GM12865 (cell line): ENCODE results near the gene RIBC1.

Experiments
- DNase-seq: peaks from one replicate; pipeline ENCODE4 v3.0.0; 2010; ENCODE audit warnings: low read depth
- H3K4me3 ChIP-seq: 2 replicates; pipeline ENCODE4 v1.5.1; 2011; ENCODE audit warnings: mild to moderate bottlenecking, low read depth, low read length, control low read depth
- TF ChIP-seq, protein P1 (sequence below): IDR thresholded peaks from 2 replicates; pipeline ENCODE4 v1.5.1; 2011; ENCODE audit warnings: low read length, control low read depth, low read depth, inconsistent platforms; ENCODE audit not compliant: insufficient read depth; ENCODE audit errors: missing control alignments

RIBC1 gene

DNA sequence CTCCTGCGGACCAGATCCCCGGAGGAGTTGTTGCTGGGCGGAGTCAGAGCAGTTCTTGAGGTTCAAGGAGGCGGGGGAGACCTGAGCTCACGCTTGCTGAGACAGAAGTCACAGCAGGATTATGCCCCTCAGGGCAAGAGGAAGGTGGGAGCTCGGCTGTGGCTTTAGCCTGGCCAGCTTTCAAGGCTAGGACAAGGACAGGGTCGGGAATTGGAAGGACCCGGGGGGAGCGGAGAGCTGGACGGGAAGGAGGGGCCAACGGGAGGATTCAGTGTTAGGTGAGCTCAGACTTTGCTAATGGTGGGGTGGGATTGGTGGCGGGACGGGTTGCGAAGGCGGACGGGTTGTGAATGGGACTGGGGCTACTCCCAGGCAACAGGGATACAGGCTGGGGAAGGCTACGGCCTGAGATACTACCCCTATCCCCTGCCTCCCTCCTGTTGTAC is at the start of gene RIBC1:
Gene RIBC1, plus strand, starts transcription at position 13 of the 446 bp plus-strand sequence. CDS start 3,404 bp downstream, outside the sequence.
- H3K4me3 ChIP-seq: peak within 1 kb of the TSS; percentile 70
- no peak for DNase-seq
- TF ChIP-seq, protein P1, sequence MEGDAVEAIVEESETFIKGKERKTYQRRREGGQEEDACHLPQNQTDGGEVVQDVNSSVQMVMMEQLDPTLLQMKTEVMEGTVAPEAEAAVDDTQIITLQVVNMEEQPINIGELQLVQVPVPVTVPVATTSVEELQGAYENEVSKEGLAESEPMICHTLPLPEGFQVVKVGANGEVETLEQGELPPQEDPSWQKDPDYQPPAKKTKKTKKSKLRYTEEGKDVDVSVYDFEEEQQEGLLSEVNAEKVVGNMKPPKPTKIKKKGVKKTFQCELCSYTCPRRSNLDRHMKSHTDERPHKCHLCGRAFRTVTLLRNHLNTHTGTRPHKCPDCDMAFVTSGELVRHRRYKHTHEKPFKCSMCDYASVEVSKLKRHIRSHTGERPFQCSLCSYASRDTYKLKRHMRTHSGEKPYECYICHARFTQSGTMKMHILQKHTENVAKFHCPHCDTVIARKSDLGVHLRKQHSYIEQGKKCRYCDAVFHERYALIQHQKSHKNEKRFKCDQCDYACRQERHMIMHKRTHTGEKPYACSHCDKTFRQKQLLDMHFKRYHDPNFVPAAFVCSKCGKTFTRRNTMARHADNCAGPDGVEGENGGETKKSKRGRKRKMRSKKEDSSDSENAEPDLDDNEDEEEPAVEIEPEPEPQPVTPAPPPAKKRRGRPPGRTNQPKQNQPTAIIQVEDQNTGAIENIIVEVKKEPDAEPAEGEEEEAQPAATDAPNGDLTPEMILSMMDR: no peak

DNA sequence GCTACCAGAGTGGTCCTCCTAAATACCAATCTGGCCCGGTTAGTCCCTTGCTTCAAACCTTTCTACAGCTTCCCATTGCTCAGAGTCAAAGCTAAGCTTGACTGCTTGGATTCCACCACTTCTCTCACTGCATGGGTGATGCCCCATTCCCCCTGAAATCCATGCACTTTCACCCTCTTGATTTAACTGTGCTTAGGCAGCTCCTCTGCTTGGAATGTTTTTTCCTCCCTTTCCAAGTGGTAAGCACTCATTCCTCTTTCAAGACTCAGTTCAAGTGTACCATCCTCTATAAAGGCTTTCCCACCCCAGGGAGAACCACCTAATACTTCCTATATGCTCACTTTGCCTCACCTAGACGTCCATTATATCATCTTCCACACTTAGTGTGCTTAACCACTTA is 49.4 kb upstream of the RIBC1 start:
- no peak for DNase-seq
- H3K4me3 ChIP-seq: no peak overlapping the region
- TF ChIP-seq, protein P1: no peak

DNA sequence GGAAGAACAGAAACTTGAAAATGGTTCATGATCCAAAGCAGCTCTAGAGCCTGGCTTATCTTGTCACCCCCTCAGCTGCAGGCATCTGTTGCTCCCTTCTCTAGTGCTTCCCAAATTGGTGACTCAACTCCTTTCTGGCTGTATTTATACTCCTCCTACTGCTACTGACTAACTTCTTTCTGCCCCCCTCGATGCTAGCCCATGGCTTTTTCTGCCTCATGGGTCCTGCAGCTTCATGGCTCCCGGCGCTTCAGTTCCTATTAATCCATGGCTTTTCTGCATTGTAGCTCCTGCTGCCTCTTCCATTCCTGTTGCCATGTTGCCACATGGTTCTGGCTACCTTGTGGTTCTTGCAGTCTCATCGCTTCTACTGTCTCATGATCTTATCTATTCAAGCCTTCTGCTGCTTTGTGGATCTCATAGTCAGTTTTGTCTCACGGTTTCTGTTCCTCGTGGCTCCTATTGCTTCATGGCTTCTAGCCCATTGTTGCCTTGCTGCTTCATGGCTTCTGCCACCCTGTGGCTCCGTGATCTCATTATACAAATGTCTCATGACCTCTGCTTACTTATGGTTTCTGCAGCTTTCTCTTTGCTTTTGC is 48.4 kb upstream of the RIBC1 start:
- no peak for DNase-seq
- H3K4me3 ChIP-seq: no peak overlapping the region
- TF ChIP-seq, protein P1: no peak

DNA sequence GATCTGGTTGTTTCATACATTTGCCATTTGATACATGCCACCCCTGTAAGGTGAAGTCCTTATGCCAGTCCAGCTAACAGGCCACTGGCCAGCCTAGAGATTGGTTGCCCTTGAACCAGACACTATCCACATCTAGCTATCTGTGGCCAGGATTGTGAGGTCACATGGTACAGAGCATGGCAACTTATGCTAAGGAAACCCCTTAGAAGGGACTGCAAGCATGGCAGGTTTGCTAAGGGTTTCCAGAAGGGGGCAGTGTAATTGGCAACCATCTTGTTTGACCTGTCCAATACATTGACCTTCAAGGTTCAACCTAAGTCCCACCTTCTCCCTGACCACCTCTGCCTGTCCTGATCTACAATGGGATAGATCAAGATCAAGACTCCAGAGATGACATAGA is 47.8 kb upstream of the RIBC1 start:
- no peak overlapping the region for H3K4me3 ChIP-seq
- TF ChIP-seq, protein P1: no peak
- peak; percentile 5 for DNase-seq

DNA sequence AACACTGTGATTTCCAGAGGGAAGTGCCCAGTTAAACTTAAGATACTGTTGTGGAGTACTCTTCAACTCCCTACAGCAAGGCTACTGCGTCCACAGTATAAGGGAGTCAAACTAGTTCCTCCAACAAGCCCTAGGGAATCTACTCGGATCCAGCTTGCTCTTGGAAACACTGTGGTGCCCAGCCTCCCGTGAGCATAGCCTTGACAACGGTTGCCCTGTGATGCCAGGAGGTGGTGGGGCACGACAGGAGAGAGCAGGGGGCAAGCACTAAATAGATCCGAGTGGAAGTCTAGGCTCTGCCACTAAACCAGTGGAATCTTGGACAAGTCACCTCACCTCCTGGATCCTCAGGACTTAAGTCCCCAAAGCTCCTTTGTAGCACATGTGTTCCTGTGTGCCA is 45.8 kb upstream of the RIBC1 start:
- H3K4me3 ChIP-seq: no peak overlapping the region
- DNase-seq: no peak
- TF ChIP-seq, protein P1: no peak

DNA sequence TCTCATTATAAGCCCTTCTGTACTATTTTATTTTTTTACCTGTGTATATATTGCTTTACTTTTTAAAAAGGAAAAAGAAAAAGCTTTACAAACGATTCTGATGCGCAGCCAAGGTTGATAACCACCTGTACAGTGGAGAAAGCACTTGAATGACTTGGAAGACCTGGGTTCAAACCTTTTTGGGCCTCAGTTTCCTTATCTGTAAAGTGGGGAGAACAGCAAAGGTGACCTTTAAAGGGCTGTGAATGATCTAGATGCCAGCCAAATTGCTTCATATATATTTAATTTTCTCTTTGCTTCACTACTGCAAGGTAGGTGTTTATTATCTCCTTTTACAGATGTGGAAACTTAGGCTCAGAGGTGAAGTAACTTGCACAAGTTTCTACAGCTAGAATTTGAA is 45.2 kb upstream of the RIBC1 start:
- no peak for DNase-seq
- no peak overlapping the region for H3K4me3 ChIP-seq
- TF ChIP-seq, protein P1: no peak
